Measurements from ENCODE around the gene KIAA0232.

DNA sequence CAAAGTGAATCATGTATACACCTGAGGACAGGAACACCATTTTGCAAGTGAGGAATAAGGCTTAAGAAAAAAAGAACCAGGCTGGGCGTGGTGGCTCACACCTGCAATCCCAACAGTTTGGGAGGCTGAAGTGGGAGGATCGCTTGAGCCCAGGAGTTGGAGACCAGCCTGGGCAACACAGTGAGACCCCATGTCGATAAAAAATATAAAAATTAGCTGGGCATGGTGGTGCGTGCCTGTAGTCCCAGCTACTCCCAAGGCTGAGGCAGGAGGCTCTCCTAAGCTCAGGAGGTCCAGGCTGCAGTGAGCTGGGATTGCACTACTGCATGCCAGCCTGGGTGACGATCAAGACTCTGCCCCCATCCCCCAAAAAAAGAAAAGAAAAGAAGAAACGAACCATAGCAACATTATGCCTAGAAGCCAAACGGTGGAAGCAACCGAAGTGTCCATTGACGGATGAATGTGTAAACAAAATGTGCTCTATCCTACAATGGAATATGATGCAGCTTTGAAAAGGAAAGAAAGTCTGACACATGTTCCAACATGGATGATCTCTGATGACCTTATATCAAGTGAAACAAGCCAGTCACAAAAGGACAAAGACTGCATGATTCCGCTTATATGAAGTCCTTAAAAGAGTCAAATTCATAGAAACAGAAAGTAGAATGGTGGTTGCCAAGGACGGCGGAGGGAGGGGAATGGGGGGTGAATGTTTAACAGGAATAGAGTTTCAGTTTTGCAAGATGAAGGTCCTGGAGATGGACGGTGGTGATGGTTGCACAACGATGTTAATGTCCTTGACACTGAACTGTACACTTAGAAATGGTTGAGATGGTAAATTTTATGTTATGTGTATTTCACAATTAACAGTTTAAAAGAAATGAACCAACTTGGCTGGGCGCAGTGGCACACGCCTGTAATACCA lies 8.6 kb upstream of the KIAA0232 start:
- no peak for TF ChIP-seq IRF5 (IDR thresholded peaks at IDR 0.05; ENCODE audit: borderline replicate concordance)
- no peak for TF ChIP-seq POLR2A (IDR thresholded peaks at IDR 0.05; ENCODE audit: low read depth, low read length)
- TF ChIP-seq EZH2 (IDR thresholded peaks at IDR 0.05; ENCODE audit: borderline replicate concordance, control insufficient read depth, low read depth, low read length), result no peak
- TF ChIP-seq USF2 (IDR thresholded peaks at IDR 0.05; ENCODE audit: borderline replicate concordance, low read depth, low read length), result no peak
- TF ChIP-seq POLR2AphosphoS5 (IDR thresholded peaks at IDR 0.05; ENCODE audit: low read length), result no peak
- TF ChIP-seq CTCF (IDR thresholded peaks at IDR 0.05 in 2 of 3, conservative IDR thresholded peaks at IDR 0.05 in 1 of 3; ENCODE audit: control insufficient read depth in 2 of 3, extremely low read depth in 1 of 3, insufficient read depth in 1 of 3, low read depth in 3 of 3, low read length in 3 of 3), result no peak
- TF ChIP-seq BHLHE40 (IDR thresholded peaks at IDR 0.05; ENCODE audit: borderline replicate concordance in 1 of 2, low read depth in 2 of 2, low read length in 1 of 2), result no peak
- no peak for TF ChIP-seq ZBTB4 (CRISPR knock-in tag; IDR thresholded peaks at IDR 0.05)
- TF ChIP-seq JUNB (IDR thresholded peaks at IDR 0.05), result no peak
- no peak for TF ChIP-seq NRF1 (conservative IDR thresholded peaks at IDR 0.05; ENCODE audit: low read depth, low read length)
- TF ChIP-seq SREBF2 (IDR thresholded peaks at IDR 0.05; ENCODE audit: low read length), result no peak
- TF ChIP-seq HDAC2 (IDR thresholded peaks at IDR 0.05), result no peak
- no peak for TF ChIP-seq JUND (IDR thresholded peaks at IDR 0.05; ENCODE audit: low read depth, low read length)

Data from GM12878 (cell line).